PFSK-1 (cell line): ENCODE measurements around the gene COX4I1.

Experiments
- POLR2AphosphoS5 ChIP-seq: IDR thresholded peaks from 2 replicates; pipeline ENCODE4 v1.6.1; 2012; ENCODE audit warnings: low read depth, mild to moderate bottlenecking, control low read depth, low read length, moderate library complexity
- SIN3A ChIP-seq: IDR thresholded peaks from 2 replicates; pipeline ENCODE4 v1.6.1; 2012; ENCODE audit warnings: mild to moderate bottlenecking, low read length, moderate library complexity, borderline replicate concordance; ENCODE audit not compliant: insufficient read depth
- TAF1 ChIP-seq: IDR thresholded peaks from 2 replicates; pipeline ENCODE4 v1.6.1; 2012; ENCODE audit warnings: low read length, control low read depth, borderline replicate concordance; ENCODE audit not compliant: insufficient read depth
- TF ChIP-seq, protein P1 (sequence below), 2 experiments: IDR thresholded peaks; 2 replicates each; pipeline versions ENCODE4 v1.6.1 to v1.8.0; 2011 to 2012; ENCODE audit warnings: low read depth in 2 of 2, low read length in 2 of 2, control low read depth in 1 of 2, inconsistent platforms in 1 of 2, mild to moderate bottlenecking in 1 of 2, moderate library complexity in 1 of 2; ENCODE audit not compliant: insufficient read depth in 1 of 2

DNA sequence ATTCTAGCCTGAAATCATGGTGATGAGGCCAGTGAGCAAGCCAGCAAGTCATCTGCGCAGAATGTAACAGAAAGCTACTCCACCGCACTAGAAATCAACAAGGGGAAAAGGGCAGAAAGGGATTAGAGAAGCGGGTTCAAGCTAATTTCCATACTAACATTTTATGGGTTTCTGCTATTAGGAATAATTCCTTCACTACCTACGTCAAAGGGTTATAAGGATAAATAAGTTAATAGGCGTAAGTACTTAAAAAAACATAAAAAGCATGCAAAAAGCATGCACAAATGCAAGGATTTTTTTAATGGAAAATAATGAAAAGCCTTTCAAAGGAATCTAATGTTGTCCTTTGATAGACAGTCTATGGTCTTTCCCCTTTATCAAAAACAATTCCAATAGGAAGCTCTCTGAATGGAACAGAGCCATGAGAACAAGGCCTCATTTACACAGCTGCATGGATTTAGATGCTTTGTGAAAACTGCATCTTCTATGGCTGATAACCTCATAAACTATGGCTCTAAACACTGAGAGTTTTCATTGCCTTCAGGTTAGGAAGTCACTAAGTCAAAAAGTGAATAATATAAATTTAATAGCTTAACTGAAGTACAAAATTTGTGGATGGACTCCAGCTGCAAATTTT is 5.7 kb upstream of the COX4I1 start:
- no peak for TF ChIP-seq TAF1
- no peak for TF ChIP-seq SIN3A
- TF ChIP-seq, protein P1, sequence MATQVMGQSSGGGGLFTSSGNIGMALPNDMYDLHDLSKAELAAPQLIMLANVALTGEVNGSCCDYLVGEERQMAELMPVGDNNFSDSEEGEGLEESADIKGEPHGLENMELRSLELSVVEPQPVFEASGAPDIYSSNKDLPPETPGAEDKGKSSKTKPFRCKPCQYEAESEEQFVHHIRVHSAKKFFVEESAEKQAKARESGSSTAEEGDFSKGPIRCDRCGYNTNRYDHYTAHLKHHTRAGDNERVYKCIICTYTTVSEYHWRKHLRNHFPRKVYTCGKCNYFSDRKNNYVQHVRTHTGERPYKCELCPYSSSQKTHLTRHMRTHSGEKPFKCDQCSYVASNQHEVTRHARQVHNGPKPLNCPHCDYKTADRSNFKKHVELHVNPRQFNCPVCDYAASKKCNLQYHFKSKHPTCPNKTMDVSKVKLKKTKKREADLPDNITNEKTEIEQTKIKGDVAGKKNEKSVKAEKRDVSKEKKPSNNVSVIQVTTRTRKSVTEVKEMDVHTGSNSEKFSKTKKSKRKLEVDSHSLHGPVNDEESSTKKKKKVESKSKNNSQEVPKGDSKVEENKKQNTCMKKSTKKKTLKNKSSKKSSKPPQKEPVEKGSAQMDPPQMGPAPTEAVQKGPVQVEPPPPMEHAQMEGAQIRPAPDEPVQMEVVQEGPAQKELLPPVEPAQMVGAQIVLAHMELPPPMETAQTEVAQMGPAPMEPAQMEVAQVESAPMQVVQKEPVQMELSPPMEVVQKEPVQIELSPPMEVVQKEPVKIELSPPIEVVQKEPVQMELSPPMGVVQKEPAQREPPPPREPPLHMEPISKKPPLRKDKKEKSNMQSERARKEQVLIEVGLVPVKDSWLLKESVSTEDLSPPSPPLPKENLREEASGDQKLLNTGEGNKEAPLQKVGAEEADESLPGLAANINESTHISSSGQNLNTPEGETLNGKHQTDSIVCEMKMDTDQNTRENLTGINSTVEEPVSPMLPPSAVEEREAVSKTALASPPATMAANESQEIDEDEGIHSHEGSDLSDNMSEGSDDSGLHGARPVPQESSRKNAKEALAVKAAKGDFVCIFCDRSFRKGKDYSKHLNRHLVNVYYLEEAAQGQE (IDR thresholded peaks at IDR 0.05; ENCODE audit: insufficient read depth in 1 of 2, low read depth in 2 of 2, low read length in 2 of 2) = no peak
- no peak for TF ChIP-seq POLR2AphosphoS5
